Hematopoietic multipotent progenitor cell treated with erythropoietin and hydrocortisone succinate and interleukin-3 and kit ligand, for 4 days (in vitro differentiated cells): Measurements from ENCODE around the gene SGMS1.
"Not testable (repeated sequence)": the region's sequence is repeated elsewhere in the genome, so short reads cannot be mapped to it uniquely, and the experiment has no call there.

Source experiments
- DNase-seq: peaks from one replicate; pipeline ENCODE4 v3.0.0-alpha.2; 2015

The SGMS1 gene

DNA sequence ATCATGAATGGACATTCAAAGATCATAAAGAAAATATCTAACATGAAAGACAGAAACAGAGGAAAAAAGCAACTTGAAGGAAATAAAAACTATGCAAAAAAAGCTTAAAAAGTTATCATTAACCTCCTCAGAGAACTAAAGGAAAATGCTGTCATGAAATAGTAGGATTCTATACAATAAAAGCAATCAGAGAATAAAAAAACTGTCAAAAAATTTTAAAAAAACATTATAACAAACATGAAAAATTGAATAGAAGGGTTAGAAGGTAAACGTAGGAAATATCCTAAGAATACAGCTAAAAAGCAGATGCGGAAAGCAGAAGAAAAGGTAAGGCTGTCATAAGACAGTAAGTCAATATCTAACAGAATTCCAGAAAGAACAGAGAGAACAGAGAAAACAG lies 44.8 kb downstream of the SGMS1 start:
- DNase-seq: no peak

DNA sequence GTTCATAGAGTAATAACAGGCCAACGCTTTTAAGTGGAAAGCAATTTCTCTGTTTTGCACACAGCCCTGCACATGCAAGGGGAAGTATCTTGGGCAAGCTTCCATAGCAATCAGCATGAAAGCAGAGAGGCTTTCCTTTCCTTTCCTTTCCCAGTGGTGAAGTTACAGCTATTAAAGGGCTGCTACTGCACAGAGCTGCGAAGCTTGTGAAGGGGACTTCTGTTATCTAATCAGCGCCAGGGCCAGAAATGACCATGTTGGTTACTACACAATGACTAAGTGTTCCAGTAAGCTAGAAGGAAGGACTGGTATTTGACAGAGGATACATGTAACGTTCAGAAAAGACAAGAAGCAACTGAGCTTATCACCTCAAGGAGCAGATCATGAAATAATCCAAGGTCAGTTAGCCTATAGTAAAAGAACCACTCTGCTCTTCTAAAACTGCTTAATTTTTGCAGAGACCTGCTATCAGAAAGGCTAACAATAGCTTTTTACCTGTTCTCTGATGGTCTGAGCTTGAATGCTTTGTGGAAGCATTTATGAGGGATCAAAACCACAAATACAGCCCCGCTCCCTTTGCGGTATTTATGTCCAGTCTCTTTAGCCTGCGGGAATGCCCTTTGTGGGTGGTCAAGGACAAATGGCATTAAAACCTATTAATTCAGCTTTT lies 45.9 kb downstream of the SGMS1 start:
- peak; percentile 97 for DNase-seq

DNA sequence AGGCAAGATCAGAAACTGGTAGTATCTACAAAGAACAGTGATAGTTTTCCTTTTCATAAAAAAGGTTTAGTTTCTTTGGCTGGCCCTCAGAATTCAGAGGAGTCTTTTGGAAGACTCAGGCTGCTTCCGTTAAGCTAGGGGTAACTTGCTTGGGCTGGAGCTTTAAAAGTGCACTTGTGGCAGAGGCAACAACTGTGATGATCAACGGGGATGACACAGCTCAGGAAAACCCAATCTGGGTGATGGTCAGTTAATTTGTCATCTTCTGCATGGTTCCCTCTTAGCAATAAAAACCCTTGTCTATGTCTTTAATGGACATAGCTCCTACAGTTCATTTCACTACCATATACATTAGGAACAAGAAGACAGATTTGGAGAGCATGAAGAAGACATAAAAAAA lies 46.7 kb downstream of the SGMS1 start:
- no peak for DNase-seq

DNA sequence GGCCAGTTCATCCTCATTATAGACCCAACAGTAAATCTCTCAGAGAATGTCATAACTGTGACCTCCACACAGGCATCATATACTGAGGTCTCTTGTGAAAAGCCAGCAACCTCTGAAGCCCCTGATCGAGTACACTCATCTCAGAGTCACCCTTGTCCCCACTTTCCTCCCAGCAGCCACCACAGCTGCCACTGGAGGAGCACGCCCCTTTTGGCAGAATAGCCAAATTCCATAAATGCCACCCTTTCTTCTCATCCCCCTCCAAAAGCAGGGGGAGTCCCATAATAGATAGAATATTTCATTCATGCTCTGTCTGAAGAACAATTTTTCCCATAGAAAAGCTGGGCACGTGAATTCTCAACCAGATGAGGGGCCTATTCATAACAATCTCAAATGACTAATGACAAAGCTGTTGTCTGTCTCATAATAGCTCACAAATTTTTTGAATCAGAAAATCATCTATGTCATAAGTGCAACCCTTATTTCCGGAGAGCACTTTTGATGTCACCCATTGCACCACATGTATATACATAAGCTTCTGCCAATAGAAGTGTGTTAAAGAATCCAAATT lies 47.4 kb downstream of the SGMS1 start:
- DNase-seq: no peak

DNA sequence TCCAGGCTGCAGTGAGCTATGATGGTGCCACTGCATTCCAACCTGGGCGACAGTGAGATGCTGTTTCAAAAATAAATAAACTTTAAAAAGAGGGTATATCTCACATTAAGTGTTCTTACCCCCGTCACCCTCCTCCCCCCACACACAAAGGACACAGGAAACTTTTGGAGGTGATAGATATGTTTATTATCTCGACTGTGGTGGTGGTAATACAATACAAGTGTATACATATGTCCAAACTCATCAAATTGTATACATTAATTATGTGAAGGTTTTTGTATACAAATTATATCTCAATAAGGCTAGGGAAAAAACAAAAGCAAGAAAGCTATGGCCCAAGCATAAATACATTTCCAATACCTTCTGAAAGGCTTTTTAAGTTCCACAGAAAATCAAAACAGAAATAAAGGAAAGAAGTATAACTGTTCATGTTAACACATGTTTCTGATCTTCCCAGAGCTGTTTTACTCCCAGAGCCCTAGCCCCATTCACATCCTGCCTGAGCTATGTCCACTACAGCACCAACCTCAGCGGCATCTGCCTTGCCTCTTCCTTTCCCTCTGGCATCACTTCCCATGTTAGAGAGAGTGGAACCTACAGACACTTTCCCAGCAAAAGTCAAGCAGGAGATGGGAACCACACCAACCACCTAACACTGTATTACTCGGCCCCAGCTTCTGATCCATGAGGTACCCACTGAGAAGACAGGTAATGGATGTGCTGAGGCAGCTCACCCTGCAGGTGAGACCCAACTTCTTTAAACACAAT lies 48.1 kb downstream of the SGMS1 start:
- DNase-seq: peak; percentile 44

- no peak for DNase-seq
Observed at GRCh38 chr10:50574931-50575330, 48.8 kb downstream of the SGMS1 start.

DNA sequence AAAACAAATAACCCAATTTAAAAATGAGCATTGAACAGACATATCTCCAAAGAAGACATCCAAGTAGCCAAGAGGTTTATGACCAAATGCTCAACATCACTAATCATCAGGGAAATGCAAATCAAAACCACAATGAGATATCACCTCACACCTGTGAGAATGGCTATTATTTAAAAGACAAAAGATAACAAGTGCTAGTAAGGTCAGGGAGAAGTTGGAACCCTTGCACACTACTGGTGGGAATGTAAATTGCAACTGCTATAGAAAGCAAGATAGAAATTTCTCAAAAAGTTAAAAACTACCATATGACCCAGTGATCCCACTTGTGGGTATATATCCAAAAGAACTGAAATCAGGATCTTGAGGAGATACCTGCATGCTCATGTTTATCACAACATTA lies 49.5 kb downstream of the SGMS1 start:
- no peak for DNase-seq

- no peak for DNase-seq
Observed at GRCh38 chr10:50572017-50572491, 51.7 kb downstream of the SGMS1 start.

GRCh38 chr10:50568750-50569149 lies 55.0 kb downstream of the SGMS1 start:
- not testable (repeated sequence) for DNase-seq

DNA sequence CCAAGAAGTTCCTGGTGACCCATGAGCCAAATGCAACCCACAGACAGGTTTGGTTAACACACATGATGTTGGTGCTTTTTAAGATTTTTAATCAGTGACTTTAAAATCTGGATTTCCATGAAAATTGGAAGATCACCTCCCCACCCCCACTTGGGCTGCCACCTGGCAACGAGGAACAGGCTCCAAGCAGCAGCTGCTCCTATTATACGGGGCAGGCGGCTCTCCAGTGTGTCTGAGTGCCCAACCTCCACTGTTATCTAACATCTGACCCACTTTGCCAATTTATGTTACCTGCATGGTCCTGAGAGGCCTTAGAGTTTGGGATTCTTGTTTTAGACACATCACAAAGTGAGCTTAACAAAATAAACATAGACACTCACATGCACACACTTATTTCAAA lies 56.4 kb downstream of the SGMS1 start:
- DNase-seq: no peak

GRCh38 chr10:50566150-50566549 lies 57.6 kb downstream of the SGMS1 start:
- no peak for DNase-seq

- peak; percentile 90 for DNase-seq
Observed at GRCh38 chr10:50565301-50566083, 58.3 kb downstream of the SGMS1 start.

DNA sequence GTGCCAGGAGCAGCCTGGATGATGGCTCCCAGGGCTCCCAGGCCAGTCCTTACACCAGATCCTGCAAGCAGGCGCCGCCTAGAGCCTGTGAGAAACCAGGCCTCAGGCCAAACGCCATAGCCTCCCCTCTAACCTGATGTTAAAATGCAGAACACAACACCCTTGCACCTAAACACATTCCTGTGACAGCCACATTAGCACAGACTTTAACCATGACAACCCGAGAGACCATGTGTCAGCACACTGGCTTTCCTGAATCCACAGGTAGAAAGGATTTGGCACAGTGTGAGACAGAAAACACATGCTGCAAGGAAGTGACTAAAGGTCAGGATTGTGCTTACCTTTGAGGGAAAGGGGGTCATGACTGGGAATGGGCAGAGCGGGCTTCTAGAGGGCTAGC lies 59.9 kb downstream of the SGMS1 start:
- no peak for DNase-seq

GRCh38 chr10:50561816-50562215 lies 61.9 kb downstream of the SGMS1 start:
- DNase-seq: peak; percentile 51

DNA sequence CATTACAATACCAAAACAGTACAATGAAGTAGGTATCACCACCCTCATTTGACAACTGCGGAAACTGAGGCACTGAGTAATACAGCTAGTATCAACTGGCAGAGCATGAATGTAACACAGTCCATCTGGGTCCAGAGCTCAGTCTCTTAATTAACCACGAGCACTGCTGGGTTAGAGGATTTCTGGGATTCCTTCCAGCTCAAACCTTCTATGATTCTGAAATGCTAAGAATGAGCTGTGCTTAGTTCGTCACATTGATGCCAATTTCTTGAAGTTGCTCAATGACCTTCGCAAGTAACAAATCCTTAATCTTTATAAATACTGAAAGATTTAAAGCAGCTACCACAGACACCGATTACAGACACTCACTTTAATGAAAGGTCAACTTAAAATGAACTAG lies 62.5 kb downstream of the SGMS1 start:
- no peak for DNase-seq

DNA sequence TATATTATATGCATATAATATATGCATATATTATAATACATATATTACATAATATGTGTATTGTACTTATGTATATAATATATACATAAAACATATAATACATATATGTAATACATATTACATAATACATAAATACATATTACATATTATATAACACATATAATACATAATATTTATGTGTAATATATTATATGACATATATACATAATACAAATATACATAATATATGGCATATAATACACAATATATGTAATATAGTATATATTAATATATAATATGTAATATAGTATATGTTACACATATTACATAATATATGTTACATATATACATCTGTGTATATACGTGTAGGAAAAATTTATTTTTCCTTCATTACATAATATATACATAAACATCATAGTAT lies 63.4 kb downstream of the SGMS1 start:
- DNase-seq: no peak

DNA sequence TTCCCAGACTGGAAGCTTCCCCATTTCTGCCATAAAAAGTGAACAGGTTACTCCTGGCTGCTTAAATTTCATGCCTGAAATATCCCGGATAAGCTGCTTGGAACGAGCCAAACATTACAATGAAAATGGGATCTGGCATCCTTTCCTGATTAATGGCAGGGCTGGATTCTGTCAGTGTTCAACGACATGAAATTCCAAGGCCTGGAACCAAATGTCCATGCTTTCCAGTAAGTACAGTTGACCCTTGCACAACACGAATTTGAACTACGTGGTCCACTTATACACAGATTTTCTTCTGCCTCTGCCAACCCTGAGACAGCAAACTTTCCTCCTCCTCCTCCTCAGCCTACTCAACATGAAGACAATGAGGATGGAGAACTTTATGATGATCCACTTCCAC lies 65.4 kb downstream of the SGMS1 start:
- no peak for DNase-seq

- DNase-seq: no peak
Observed at GRCh38 chr10:50557130-50557682, 66.5 kb downstream of the SGMS1 start.

GRCh38 chr10:50556237-50557120 lies 67.3 kb downstream of the SGMS1 start:
- DNase-seq: no peak

DNA sequence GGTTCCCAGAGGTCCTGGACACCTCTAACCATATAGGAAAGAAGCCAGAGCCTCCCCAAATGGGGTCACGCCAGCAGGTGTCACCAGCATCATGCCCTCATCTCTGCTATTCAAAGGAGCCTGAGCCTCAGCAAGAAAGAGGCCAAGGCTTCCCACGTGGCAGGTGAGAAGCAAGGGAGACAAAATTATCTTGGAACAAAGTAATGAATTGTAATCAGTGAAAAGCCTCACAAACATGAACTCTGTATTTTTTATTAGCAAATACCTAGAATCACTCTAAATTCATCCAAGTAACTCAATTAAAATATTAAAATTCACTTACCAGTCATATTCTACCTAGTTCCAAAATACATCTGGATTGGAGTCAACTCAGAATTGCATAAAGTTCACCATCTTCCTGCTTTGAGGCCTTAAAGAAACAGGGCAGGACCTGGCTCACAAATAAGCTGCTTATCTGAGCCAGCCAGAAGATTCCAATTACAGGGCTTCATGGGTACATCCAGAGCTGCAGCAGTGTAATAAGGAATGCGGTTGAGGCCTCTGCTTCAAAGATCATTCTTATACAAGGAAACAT lies 68.7 kb downstream of the SGMS1 start:
- DNase-seq: peak; percentile 85

DNA sequence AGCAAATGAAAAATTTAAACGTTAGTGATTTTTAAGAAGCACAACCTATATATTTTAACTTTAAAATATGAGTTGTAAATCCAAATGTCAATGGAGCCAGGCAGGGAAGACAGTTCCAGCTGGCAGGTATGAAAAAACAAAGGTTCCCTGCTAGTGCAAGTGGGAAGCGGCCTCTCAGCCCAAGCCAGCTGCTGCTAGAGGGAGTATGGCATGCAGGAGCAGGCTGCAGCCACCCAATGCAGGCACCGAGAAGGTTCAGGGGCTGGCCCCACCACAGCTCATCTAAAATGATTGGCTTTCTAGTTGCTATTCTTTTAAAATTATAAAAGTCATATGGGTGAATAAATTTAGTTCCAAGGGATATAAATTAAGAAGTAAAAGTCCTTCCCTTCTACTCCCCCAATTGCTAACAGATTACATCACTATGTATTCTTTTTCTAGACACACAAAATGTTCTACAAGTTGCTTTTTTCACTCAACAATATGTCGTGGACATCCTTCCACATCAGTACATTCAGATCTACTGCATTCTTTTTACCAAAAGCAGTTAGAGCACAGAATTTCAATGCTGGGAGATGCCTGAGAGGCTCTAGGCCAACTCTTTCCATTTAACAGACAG lies 69.3 kb downstream of the SGMS1 start:
- DNase-seq: no peak
